Measurements from ENCODE around the gene S100PBP.

Gene S100PBP

GRCh38 chr1:32817159-32817814 lies at the start of gene S100PBP, which contains the start of gene YARS1:
Gene S100PBP (plus strand): TSS chr1:32817653. CDS start chr1:32826100, 8,447 bp downstream.
Gene YARS1 (minus strand): TSS chr1:32817358. CDS start chr1:32817244, 114 bp downstream.
- DNase-seq (ENCODE audit: low read depth), result peak; percentile 98

- no peak for DNase-seq (ENCODE audit: low read depth)
These were observed 49.2 kb upstream of the S100PBP start for GRCh38 chr1:32768110-32768850.

- DNase-seq (ENCODE audit: low read depth), result no peak
These were observed 47.8 kb upstream of the S100PBP start for GRCh38 chr1:32769524-32770220.

GRCh38 chr1:32770221-32770731 lies 47.2 kb upstream of the S100PBP start:
- DNase-seq (ENCODE audit: low read depth), result no peak

GRCh38 chr1:32770741-32771548 lies 46.5 kb upstream of the S100PBP start:
- no peak for DNase-seq (ENCODE audit: low read depth)

GRCh38 chr1:32771561-32772280 lies 45.7 kb upstream of the S100PBP start:
- DNase-seq (ENCODE audit: low read depth), result no peak

- no peak for DNase-seq (ENCODE audit: low read depth)
These were observed 45.0 kb upstream of the S100PBP start for GRCh38 chr1:32772281-32773017.

GRCh38 chr1:32773018-32773763 lies 44.3 kb upstream of the S100PBP start:
- peak; percentile 63 for DNase-seq (ENCODE audit: low read depth)

- no peak for DNase-seq (ENCODE audit: low read depth)
These were observed 43.5 kb upstream of the S100PBP start for GRCh38 chr1:32773764-32774463.

- no peak for DNase-seq (ENCODE audit: low read depth)
These were observed 43.0 kb upstream of the S100PBP start for GRCh38 chr1:32774464-32774808.

GRCh38 chr1:32774950-32775634 lies 42.4 kb upstream of the S100PBP start:
- peak; percentile 42 for DNase-seq (ENCODE audit: low read depth)

- peak; percentile 32 for DNase-seq (ENCODE audit: low read depth)
These were observed 41.7 kb upstream of the S100PBP start for GRCh38 chr1:32775640-32776337.

- DNase-seq (ENCODE audit: low read depth), result no peak
These were observed 38.2 kb upstream of the S100PBP start for GRCh38 chr1:32779242-32779641.

- DNase-seq (ENCODE audit: low read depth), result no peak
These were observed 37.4 kb upstream of the S100PBP start for GRCh38 chr1:32780005-32780404.

- no peak for DNase-seq (ENCODE audit: low read depth)
These were observed 36.7 kb upstream of the S100PBP start for GRCh38 chr1:32780628-32781234.

- DNase-seq (ENCODE audit: low read depth), result no peak
These were observed 35.4 kb upstream of the S100PBP start for GRCh38 chr1:32782086-32782485.

- DNase-seq (ENCODE audit: low read depth), result no peak
These were observed 33.6 kb upstream of the S100PBP start for GRCh38 chr1:32783851-32784250.
